BJ (cell line): Measurements from ENCODE around the gene USP22. TPM values are rescaled to one million over a fixed set of nuclear protein-coding genes. Genes with fewer than 3 reads are reported as not detected.

Experiments used
- CTCF ChIA-PET: fragments of 350-600 bp; formaldehyde crosslinking; extraction: SDS; loops from one replicate; lab custom pipeline; 2021; ENCODE audit warnings: antibody characterized with exemption, inconsistent platforms; lab: Yijun Ruan, JAX
- POLR2A ChIA-PET: fragments of 300-600 bp; sonication (Branson Sonifier 250); formaldehyde crosslinking; extraction: SDS; loops from one replicate; lab custom pipeline; 2021; ENCODE audit warnings: antibody characterized with exemption; lab: Charles Lee
- DNase-seq: peaks from one replicate; pipeline ENCODE4 v3.0.0-alpha.2; 2011; ENCODE audit warnings: low read depth
- H3K27me3 ChIP-seq: 2 replicates; pipeline ENCODE4 v1.6.0; 2011; ENCODE audit warnings: low read length; ENCODE audit not compliant: control insufficient read depth, insufficient read depth
- H3K36me3 ChIP-seq: 2 replicates; pipeline ENCODE4 v1.5.1; 2011; ENCODE audit warnings: low read length; ENCODE audit not compliant: control insufficient read depth, insufficient read depth
- H3K4me3 ChIP-seq: 2 replicates; pipeline ENCODE4 v1.5.1; 2011; ENCODE audit warnings: low read depth, mild to moderate bottlenecking, control low read depth, low read length
- CTCF ChIP-seq: IDR thresholded peaks from 2 replicates; pipeline ENCODE4 v1.5.1; 2011; ENCODE audit warnings: low read depth, mild to moderate bottlenecking, control low read depth, inconsistent platforms, low read length, moderate library complexity; ENCODE audit not compliant: insufficient read depth
- polyA plus RNA-seq: library from polyadenylated mRNA; depleted of rRNA; stranded (reverse); fragments of >200 nt; gene quantifications from 2 replicates; pipeline ENCODE4 v1.2.3, GENCODE V29; 2011

USP22 gene
- polyA plus RNA-seq, 1 experiment, result 212 TPM

GRCh38 chr17:21013983-21014382, 28.8 kb downstream of the USP22 start:
- no peak for TF ChIP-seq CTCF

GRCh38 chr17:21012736-21013135, 30.1 kb downstream of the USP22 start:
- no peaks in the 10 kb centered on the region for H3K27me3 ChIP-seq
- ChIA-PET CTCF (no interaction called here), POLR2A (no interaction called here)
- DNase-seq, result no peak
- H3K4me3 ChIP-seq, result no peak overlapping the region
- TF ChIP-seq CTCF, result no peak
- peaks cover 53% of the 10 kb centered on the region for H3K36me3 ChIP-seq

More at GRCh38 chr17:21013983-21014382, 28.8 kb downstream of the USP22 start:
- POLR2A ChIA-PET, result no interaction called here
- no peak for DNase-seq
- no peaks in the 10 kb centered on the region for H3K27me3 ChIP-seq
- CTCF ChIA-PET, result no interaction called here
- H3K4me3 ChIP-seq, result no peak overlapping the region
- H3K36me3 ChIP-seq, result peaks cover 61% of the 10 kb centered on the region

GRCh38 chr17:21010705-21011596, 31.9 kb downstream of the USP22 start:
- TF ChIP-seq CTCF, result no peak
- no peak for DNase-seq
- H3K36me3 ChIP-seq, result peaks cover 50% of the 10 kb centered on the region
- CTCF ChIA-PET, result no interaction called here
- POLR2A ChIA-PET, result no interaction called here
- H3K4me3 ChIP-seq, result no peak overlapping the region
- H3K27me3 ChIP-seq, result no peaks in the 10 kb centered on the region

- Histone ChIP-seq H3K4me3 (no peak overlapping the region), H3K36me3 (peaks cover 54% of the 10 kb centered on the region), H3K27me3 (no peaks in the 10 kb centered on the region)
- CTCF ChIA-PET, result interaction anchor here (1.3 kb wide), 1 partner anchor 14 kb away, joined by 3 read pairs; no protein-coding TSS in a partner anchor
- DNase-seq, result no peak
- TF ChIP-seq CTCF, result no peak
- POLR2A ChIA-PET, result no interaction called here
Observed at GRCh38 chr17:21008992-21009671, 33.7 kb downstream of the USP22 start.
